Hematopoietic multipotent progenitor cell (in vitro differentiated cells): ENCODE data around the gene UBL5. TPM values are rescaled to one million over a fixed set of nuclear protein-coding genes. Genes with fewer than 3 reads are reported as not detected.
"Not testable (repeated sequence)": the region's sequence is repeated elsewhere in the genome, so short reads cannot be mapped to it uniquely, and the experiment has no call there.

Source experiments
- DNase-seq, 3 donors: peaks; one replicate each; pipeline ENCODE4 v3.0.0-alpha.2; 2011 to 2015; ENCODE audit warnings: low read depth in 2 of 3, low spot score in 2 of 3
- total RNA-seq: library from RNA; depleted of rRNA; stranded (reverse); fragments of >200 nt; gene quantifications from one replicate; pipeline ENCODE4 v1.2.3, GENCODE V29; 2012

The UBL5 gene
- total RNA-seq, 1 donor = 97.8 TPM

- DNase-seq = no peak
Observed at GRCh38 chr19:9808855-9809824, 18.6 kb upstream of the UBL5 start.

GRCh38 chr19:9811139-9811538 lies 16.6 kb upstream of the UBL5 start:
- no peak for DNase-seq

- no peak for DNase-seq
Observed at GRCh38 chr19:9818175-9818733, 9.5 kb upstream of the UBL5 start.

DNA sequence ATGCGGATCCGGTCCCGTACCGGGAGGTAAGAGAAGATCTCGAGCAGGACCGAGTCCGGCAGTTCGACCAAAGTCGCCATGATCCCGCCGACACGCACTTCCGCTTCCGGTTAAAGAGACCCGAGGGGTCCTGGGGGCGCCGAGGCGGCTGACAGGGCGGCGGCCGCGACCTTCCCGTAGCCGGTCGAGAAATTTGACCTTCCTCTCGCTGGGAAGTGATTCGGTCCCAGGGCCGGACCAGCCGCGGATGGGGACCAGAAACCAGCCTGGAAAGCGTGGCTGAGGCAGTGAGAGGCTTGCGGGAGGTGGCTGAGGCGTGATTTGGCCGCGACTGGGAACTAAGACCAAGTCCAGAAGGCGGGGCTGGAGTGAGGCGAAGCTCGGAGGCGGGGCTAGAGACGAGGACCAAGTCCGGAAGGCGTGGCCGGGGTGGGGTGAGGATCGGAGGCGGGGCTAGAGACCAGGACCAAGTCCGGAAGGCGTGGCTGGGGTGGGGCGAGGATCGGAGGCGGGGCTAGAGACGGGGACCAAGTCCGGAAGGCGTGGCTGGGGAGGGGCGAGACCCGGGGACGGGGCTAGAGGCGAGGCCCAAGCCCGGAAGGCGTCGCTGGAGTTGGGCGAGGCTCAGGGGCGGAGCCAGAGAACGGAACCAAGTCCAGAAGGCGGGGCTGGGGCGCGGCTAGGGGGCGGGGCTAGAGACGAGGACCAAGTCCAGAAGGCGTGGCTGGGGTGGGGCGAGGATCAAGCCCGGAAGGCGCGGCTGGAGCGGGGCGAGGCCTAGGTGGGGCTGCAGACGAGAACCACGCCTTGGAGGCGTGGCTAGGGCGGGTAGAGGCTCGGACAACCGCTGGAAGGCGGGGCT lies 8.8 kb upstream of the UBL5 start, which contains the start of gene FBXL12:
FBXL12 (minus strand) TSS at position 346 of the 862 bp plus-strand sequence; CDS start at position 80, 266 bp downstream.
- DNase-seq = peak; percentile 99 to 100 (median 100)

DNA sequence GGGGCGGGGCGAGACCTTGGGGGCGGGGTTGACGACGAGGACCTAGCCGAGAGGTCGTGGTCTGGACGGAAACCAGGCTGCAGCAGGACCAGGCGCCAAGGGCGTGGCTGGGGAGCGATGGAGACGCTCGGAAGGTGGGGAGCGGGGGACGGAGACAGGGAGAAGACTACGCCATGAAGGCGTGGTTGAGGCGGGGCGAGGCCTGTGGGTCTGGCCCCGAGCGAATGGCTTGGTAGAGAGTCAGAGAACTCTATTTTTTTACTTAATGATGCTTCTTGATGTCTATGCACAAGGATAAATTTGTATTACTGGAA lies 8.2 kb upstream of the UBL5 start:
- no peak for DNase-seq

DNA sequence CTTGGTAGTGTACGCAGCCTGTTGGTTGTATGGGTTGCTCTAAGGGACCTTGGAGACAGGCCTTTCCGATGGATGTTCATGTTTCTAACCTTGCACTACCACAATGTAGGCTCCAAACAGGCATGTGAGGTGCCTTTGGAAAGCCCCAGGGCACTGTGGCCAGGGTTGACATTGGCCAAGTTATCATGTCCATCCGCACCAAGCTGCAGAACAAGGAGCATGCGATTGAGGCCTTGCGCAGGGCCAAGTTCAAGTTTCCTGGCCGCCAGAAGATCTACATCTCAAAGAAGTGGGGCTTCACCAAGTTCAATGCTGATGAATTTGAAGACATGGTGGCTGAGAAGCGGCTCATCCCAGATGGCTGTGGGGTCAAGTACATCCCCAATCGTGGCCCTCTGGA lies 7.7 kb upstream of the UBL5 start:
- DNase-seq = not testable (repeated sequence)

DNA sequence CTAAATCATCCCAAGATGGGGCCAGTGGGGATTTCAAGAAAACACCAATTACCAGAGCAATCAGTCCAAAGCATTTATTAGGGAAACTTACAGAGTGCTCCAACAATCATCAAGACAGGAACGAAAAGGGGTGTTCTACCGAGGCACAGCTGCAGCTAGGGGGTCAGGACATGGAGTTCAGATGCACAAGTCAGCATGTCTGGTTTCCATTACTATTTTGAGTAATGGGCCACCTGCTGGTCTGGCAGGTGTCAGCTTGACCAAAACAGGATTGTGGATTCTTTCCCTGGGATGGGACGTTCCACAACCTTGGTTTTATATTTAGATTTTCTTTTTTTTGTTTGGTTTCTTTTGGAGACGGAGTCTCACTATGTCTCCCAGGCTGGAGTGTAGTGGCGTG lies 3.9 kb upstream of the UBL5 start:
- DNase-seq = no peak

DNA sequence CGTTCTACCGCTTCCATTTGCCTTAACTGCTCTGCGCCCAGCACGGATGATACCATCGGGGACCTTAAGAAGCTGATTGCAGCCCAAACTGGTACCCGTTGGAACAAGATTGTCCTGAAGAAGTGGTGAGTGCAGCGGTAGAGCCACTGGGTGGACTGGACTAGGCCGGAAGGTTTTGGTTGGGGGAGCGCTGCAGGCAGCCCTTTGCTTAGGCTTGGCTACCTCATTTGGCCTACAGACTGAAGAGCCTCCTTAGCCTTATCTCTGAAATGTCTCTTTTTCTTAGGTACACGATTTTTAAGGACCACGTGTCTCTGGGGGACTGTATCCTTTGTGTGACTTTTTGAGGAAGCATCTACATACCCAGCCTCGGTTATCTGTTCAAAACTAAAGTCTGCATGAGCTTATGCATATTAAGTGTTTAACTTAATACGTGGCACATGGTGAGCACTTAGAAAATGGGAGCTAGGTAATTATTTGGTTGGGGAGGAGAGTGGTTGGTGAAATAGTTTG lies 889 bp downstream of the UBL5 start:
- no peak for DNase-seq

- no peak for DNase-seq
Observed at GRCh38 chr19:9834307-9834725, 6.6 kb downstream of the UBL5 start.

DNA sequence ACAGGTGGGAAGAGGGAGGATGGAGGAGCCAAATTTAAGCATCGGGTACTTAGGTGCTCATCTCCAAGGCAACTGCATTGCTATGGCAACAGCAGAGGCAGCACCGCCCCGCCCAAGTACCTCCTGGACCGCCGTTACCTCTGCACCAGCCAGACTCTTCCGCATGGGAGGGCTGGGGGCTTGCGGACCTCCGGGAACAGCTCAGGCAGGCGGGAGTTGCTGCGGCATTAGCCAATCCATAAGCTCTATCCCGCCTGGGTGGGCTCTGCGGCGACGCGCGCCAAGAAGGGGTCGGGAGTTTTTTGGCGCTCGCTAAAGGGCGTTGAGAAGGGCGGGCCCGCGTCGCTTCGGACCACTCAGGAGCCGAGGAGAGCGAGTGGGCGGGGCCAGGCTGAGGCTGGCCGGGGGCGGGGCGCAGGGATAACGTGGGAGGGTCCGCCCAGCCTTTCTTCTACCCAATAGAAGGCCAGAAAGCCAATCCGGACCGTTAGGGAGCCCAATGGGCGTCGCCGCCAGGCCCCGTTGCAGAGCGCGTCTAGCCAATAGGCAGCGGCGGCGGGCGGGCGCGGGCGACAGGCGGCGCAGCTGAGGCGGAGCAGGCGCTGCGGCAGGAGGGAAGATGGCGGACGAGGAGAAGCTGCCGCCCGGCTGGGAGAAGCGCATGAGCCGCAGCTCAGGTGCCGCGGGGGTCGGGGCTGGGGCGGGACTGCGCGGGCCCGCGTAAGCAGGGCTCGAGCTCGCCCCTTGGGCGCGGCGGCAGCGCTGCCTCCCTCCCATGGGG lies 7.2 kb downstream of the UBL5 start, which contains the start of gene PIN1:
PIN1 (plus strand) TSS at position 593 of the 781 bp plus-strand sequence; CDS start at position 620, 27 bp downstream.
- DNase-seq = peak; percentile 98 to 99 (median 99)

DNA sequence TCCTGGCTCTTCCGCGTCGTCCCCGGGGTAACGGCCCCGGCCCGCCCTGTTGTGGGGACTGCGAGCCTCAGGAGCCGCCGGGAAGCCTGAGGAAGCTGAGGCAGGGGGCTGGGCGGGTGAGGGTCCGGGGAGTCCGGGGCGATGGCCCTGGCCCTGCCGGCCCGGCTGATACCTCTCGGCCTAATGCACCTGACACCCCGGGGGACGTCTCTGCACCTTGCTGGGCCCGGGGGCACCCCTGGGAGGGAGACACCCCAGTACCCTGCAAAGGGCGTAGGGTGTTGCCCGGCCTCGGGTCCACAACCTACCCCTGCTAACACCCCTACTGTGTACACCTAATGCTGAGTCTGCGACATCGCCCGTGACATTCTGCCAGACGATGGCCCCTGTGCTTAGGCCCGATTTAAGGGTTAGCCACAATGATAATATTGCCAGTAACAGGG lies 7.8 kb downstream of the UBL5 start:
- no peak for DNase-seq

DNA sequence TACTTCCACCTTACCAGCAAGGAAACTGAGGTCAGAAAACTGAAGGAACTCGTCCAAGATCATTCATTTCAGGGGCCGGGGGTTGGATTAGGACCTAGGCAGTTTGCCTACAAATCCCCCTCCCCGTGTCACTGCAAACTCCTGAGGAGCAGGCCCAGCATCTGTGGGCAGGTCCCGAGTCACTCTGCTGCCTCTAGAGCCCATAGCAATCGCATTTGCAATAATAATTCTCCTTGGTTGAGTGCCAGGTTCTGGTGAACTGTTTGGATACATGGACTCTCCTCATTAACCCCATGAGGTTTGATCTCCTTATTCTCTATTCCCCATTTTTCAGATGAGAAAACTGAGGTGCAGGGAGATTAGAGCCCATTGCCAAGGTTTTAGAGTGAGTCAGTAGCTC lies 8.3 kb downstream of the UBL5 start:
- DNase-seq = no peak

DNA sequence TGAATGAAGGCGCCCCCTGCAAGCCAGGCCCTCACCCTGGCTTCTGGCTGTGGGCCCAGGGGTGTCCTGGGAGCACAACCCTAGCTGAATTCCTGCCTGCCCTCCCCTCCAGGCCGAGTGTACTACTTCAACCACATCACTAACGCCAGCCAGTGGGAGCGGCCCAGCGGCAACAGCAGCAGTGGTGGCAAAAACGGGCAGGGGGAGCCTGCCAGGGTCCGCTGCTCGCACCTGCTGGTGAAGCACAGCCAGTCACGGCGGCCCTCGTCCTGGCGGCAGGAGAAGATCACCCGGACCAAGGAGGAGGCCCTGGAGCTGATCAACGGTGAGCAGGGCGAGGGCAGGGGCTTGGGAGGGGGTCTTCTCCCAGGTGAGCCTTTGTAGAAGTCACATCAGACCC lies 10.6 kb downstream of the UBL5 start:
- DNase-seq = no peak

- DNase-seq = no peak
Observed at GRCh38 chr19:9839415-9839814, 11.7 kb downstream of the UBL5 start.

GRCh38 chr19:9842834-9843625 lies 15.3 kb downstream of the UBL5 start:
- no peak for DNase-seq

DNA sequence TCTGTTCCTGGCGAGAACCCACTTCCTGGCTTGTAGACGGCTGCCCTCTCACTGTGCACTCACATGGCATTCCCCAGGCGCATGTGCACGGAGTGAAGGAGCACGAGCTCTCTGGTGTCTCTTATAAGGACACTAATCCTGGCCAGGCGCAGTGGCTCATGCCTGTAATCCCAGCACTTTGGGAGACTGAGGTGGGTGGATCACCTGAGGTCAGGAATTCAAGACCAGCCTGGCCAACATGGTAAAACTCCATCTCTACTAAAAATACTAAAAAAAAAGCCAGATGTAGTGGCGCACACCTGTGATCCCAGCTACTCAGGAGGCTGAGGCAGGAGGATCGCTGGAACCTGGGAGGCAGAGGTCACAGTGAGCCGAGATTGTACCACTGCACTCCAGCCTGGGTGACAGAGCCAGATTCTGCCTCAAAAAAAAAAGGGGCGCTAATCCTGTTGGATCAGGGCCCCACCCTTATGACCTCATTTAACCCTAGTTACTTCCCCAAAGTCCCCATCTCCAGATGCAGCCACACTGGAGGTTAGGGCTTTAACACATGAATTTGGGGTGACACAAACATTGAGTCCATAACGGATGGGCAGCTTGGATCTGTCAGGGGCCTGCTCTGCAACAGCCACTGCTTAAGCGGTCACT lies 16.0 kb downstream of the UBL5 start:
- DNase-seq = not testable (repeated sequence)

- DNase-seq = peak in 2 of 3 donors; percentile 31 to 33
Observed at GRCh38 chr19:9847087-9847671, 19.5 kb downstream of the UBL5 start.

DNA sequence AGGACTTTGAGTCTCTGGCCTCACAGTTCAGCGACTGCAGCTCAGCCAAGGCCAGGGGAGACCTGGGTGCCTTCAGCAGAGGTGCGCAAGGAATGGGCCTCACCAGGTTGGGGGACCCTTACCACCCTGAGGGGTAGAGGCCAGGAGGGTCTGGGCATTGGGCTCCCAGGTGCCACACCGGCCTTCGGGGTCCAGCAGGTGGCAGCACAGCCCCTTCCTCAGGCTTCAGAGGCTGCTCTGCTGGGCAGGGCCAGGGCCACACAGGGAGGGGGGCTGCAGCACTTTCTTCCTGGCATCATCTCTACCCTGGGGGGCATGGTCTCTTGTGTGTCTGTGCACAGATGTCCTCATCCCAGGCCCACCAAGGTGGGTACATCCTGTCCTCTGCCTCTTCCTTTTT lies 20.3 kb downstream of the UBL5 start:
- peak in 1 of 3 donors; percentile 14 for DNase-seq
